A549 (cell line): ENCODE measurements around the gene SEC16B. TPM values are rescaled to one million over a fixed set of nuclear protein-coding genes. Genes with fewer than 3 reads are reported as not detected.

Experiments used
- ATAC-seq, 2 experiments: fragments of 200-7000 bp in 1 of 2; fragments of >200 bp in 1 of 2; cut with Nextera tagmentation in 1 of 2; cut with Tn5 transposase in 1 of 2; 3 replicates each; pipeline versions ENCODE4 v1.8.0 to v1.9.1; 2018 to 2020; ENCODE audit warnings: mild to moderate bottlenecking in 1 of 2, moderate library complexity in 1 of 2
- CTCF ChIA-PET: fragments of 300-600 bp; sonication (Branson Sonifier 250); formaldehyde crosslinking; extraction: SDS; loops from one replicate; lab custom pipeline; 2021; ENCODE audit warnings: antibody characterized with exemption, inconsistent platforms; lab: Yijun Ruan, JAX
- POLR2A ChIA-PET: fragments of 350-600 bp; formaldehyde crosslinking; extraction: SDS; loops from one replicate; lab custom pipeline; 2021; ENCODE audit warnings: antibody characterized with exemption, inconsistent platforms; lab: Yijun Ruan, JAX
- DNase-seq, 2 experiments: peaks; one replicate each; pipeline versions ENCODE4 v3.0.0 to v3.0.0-alpha.2; 2011 to 2016; ENCODE audit warnings: low read depth in 1 of 2, low spot score in 1 of 2
- FAIRE-seq: peaks from 2 replicates; lab custom pipeline; 2011; peaks lifted over from hg19 to GRCh38; lab: Jason Lieb, UNC
- H3K27ac ChIP-seq, 2 experiments: fragments of >200 bp; sonication (Bioruptor Twin); formaldehyde crosslinking; 3 replicates each; pipeline ENCODE4 v1.5.1; 2016 to 2017
- H3K4me1 ChIP-seq: fragments of >200 bp; sonication (Bioruptor Twin); formaldehyde crosslinking; 3 replicates; pipeline ENCODE4 v1.6.1; 2016
- H3K4me2 ChIP-seq: fragments of >200 bp; sonication (Bioruptor Twin); formaldehyde crosslinking; 3 replicates; pipeline ENCODE4 v1.6.1; 2016
- H3K4me3 ChIP-seq: fragments of >200 bp; sonication (Bioruptor Twin); formaldehyde crosslinking; 3 replicates; pipeline ENCODE4 v1.5.1; 2016
- H3K9me3 ChIP-seq: fragments of >200 bp; sonication (Bioruptor Twin); formaldehyde crosslinking; 3 replicates; pipeline ENCODE4 v1.6.1; 2016
- ATOH8 ChIP-seq: fragments of 250-450 bp; sonication (Bioruptor Pico); IDR thresholded peaks from 2 replicates; pipeline ENCODE4 v1.5.0; 2020; ENCODE audit warnings: low read depth, mild to moderate bottlenecking, moderate library complexity
- BHLHE40 ChIP-seq: IDR thresholded peaks from 2 replicates; pipeline ENCODE4 v1.6.1; 2012; ENCODE audit warnings: low read depth, low read length, inconsistent platforms
- CBX8 ChIP-seq: fragments of 200-600 bp; sonication (generic); IDR thresholded peaks from 2 replicates; pipeline ENCODE4 v1.6.1; 2016
- CTCF ChIP-seq: fragments of >200 bp; sonication (Bioruptor Twin); formaldehyde crosslinking; IDR thresholded peaks from 3 replicates; pipeline ENCODE4 v1.5.1; 2016
- EHMT2 ChIP-seq: fragments of 200-600 bp; sonication (generic); IDR thresholded peaks from 2 replicates; pipeline ENCODE4 v1.6.1; 2016; ENCODE audit warnings: antibody characterized with exemption, low read depth, mild to moderate bottlenecking, moderate library complexity
- EP300 ChIP-seq, 2 experiments: fragments of >200 bp; sonication (Bioruptor Twin); formaldehyde crosslinking; IDR thresholded peaks; 2 replicates in 1 of 2; 3 replicates in 1 of 2; pipeline ENCODE4 v1.6.1; 2016 to 2017
- ESRRA ChIP-seq: fragments of 150-350 bp; IDR thresholded peaks from 2 replicates; pipeline ENCODE4 v1.6.1; 2014; ENCODE audit warnings: mild to moderate bottlenecking, low read length, borderline replicate concordance
- FOXS1 ChIP-seq: fragments of 250-450 bp; sonication (Bioruptor Pico); IDR thresholded peaks from 2 replicates; pipeline ENCODE4 v1.5.0; 2020; ENCODE audit warnings: mild to moderate bottlenecking, moderate library complexity
- JUNB ChIP-seq: fragments of >200 bp; sonication (Bioruptor Twin); formaldehyde crosslinking; IDR thresholded peaks from 2 replicates; pipeline ENCODE4 v1.6.1; 2016
- KDM1A ChIP-seq: fragments of 200-600 bp; sonication (generic); IDR thresholded peaks from 2 replicates; pipeline ENCODE4 v1.6.1; 2016; ENCODE audit warnings: low read depth, mild to moderate bottlenecking
- KDM5A ChIP-seq: fragments of 200-600 bp; sonication (generic); IDR thresholded peaks from 2 replicates; pipeline ENCODE4 v1.6.1; 2016; ENCODE audit warnings: antibody characterized with exemption, mild to moderate bottlenecking
- MAFK ChIP-seq: fragments of 450-650 bp; IDR thresholded peaks from 2 replicates; pipeline ENCODE4 v1.6.1; 2014; ENCODE audit not compliant: partially characterized antibody
- MYC ChIP-seq: IDR thresholded peaks from 2 replicates; pipeline ENCODE4 v1.6.1; 2012; ENCODE audit warnings: mild to moderate bottlenecking, inconsistent platforms, low read length, improper control_type of control experiment, borderline replicate concordance
- NPAS2 ChIP-seq: fragments of 250-450 bp; sonication (Bioruptor Pico); IDR thresholded peaks from 2 replicates; pipeline ENCODE4 v1.8.0; 2022; ENCODE audit warnings: mild to moderate bottlenecking, moderate library complexity, borderline replicate concordance
- NR3C1 ChIP-seq: fragments of >200 bp; sonication (Bioruptor Twin); formaldehyde crosslinking; IDR thresholded peaks from 3 replicates; pipeline ENCODE4 v1.6.1; 2017
- PHF8 ChIP-seq: fragments of 200-600 bp; sonication (generic); IDR thresholded peaks from 2 replicates; pipeline ENCODE4 v1.6.1; 2016; ENCODE audit warnings: low read depth, mild to moderate bottlenecking, antibody characterized with exemption, moderate library complexity, borderline replicate concordance
- RARB ChIP-seq: fragments of 250-450 bp; sonication (Bioruptor Pico); IDR thresholded peaks from 2 replicates; pipeline ENCODE4 v1.8.0; 2021; ENCODE audit warnings: mild to moderate bottlenecking, moderate library complexity
- REST ChIP-seq: fragments of 200-600 bp; sonication (generic); IDR thresholded peaks from 2 replicates; pipeline ENCODE4 v1.6.1; 2016; ENCODE audit warnings: antibody characterized with exemption, mild to moderate bottlenecking, moderate library complexity
- RFX5 ChIP-seq: fragments of 450-650 bp; IDR thresholded peaks from 2 replicates; pipeline ENCODE4 v1.7.1; 2014; ENCODE audit warnings: antibody characterized with exemption, mild to moderate bottlenecking, moderate library complexity
- RNF2 ChIP-seq: fragments of 200-600 bp; sonication (generic); IDR thresholded peaks from 2 replicates; pipeline ENCODE4 v1.6.1; 2016; ENCODE audit warnings: low read depth, mild to moderate bottlenecking, antibody characterized with exemption, moderate library complexity, borderline replicate concordance
- ZC3H11A ChIP-seq: fragments of 450-650 bp; IDR thresholded peaks from 2 replicates; pipeline ENCODE4 v1.6.1; 2014; ENCODE audit warnings: antibody characterized with exemption, mild to moderate bottlenecking
- ZFP36 ChIP-seq: fragments of 450-650 bp; IDR thresholded peaks from 2 replicates; pipeline ENCODE4 v1.6.1; 2014; ENCODE audit warnings: borderline replicate concordance; ENCODE audit not compliant: partially characterized antibody
- ZNF302 ChIP-seq: fragments of 250-450 bp; sonication (Bioruptor Pico); IDR thresholded peaks from 2 replicates; pipeline ENCODE4 v1.9.0; 2021; ENCODE audit warnings: inconsistent platforms, mild to moderate bottlenecking, moderate library complexity
- ZSCAN20 ChIP-seq: fragments of 250-450 bp; sonication (Bioruptor Pico); IDR thresholded peaks from 2 replicates; pipeline ENCODE4 v1.8.0; 2022; ENCODE audit warnings: mild to moderate bottlenecking, moderate library complexity
- WGBS: methylation state at CpG from one replicate; pipeline ENCODE4 v1.1.6; 2017; ENCODE audit errors: missing lambda C conversion rate; 5-methylcytosine and 5-hydroxymethylcytosine counted together
- polyA plus RNA-seq, 4 experiments: library from polyadenylated mRNA; depleted of rRNA in 3 of 4; stranded (reverse); fragments of >200 nt; fragmentation: RNase III in 1 of 4; extraction: RNeasy Plus Mini Kit Qiagen cat#74134 plus additional on column Dnase treatment in 1 of 4; gene quantifications; 2 replicates in 3 of 4; 3 replicates in 1 of 4; pipeline ENCODE4 v1.2.3, GENCODE V29; 2011 to 2017
- TF ChIP-seq, protein P1 (sequence below): fragments of 150-350 bp; IDR thresholded peaks from 2 replicates; pipeline ENCODE4 v1.6.1; 2014; ENCODE audit warnings: low read depth, mild to moderate bottlenecking, low read length

Gene SEC16B
- polyA plus RNA-seq, 2 of the 4 experiments (the other 2 are of a cell fraction) = 1.3 to 2.6 TPM

- WGBS = 61% methylated on average over 7 of the region's 7 CpGs
- no peaks in the 10 kb centered on the region for H3K9me3 ChIP-seq
- no peak for TF ChIP-seq ZSCAN20 (CRISPR knock-in tag)
- TF ChIP-seq JUNB = no peak
- TF ChIP-seq ZFP36 = no peak
- no peak for TF ChIP-seq ZNF302 (CRISPR knock-in tag)
- no peak for TF ChIP-seq MYC
- no peak for TF ChIP-seq RARB (CRISPR knock-in tag)
- TF ChIP-seq, protein P1, sequence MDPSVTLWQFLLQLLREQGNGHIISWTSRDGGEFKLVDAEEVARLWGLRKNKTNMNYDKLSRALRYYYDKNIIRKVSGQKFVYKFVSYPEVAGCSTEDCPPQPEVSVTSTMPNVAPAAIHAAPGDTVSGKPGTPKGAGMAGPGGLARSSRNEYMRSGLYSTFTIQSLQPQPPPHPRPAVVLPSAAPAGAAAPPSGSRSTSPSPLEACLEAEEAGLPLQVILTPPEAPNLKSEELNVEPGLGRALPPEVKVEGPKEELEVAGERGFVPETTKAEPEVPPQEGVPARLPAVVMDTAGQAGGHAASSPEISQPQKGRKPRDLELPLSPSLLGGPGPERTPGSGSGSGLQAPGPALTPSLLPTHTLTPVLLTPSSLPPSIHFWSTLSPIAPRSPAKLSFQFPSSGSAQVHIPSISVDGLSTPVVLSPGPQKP = no peak
- no peak for TF ChIP-seq EHMT2
- no peak for TF ChIP-seq MAFK
- TF ChIP-seq ZC3H11A = no peak
- ATAC-seq (no peak), FAIRE-seq (no peak), DNase-seq (no peak)
- POLR2A ChIA-PET = no interaction called here
- H3K27ac ChIP-seq = no peak overlapping the region
- H3K4me3 ChIP-seq = no peak overlapping the region
- no peak overlapping the region for H3K4me2 ChIP-seq
- CTCF ChIA-PET = interaction anchor here (0.7 to 2.2 kb wide), 10 partner anchors 9 to 353 kb away, joined by 3 to 8 read pairs (median 4); no protein-coding TSS in a partner anchor
- peaks cover 5% of the 10 kb centered on the region; the same call in 2 of the 3 replicates for H3K4me1 ChIP-seq
Measured at GRCh38 chr1:177958092-177958491, 11.8 kb downstream of the SEC16B start.

- Histone ChIP-seq H3K4me3 (no peak overlapping the region), H3K4me1 (no peaks in the 10 kb centered on the region), H3K9me3 (no peaks in the 10 kb centered on the region), H3K27ac (no peak overlapping the region), H3K4me2 (no peak overlapping the region)
- ChIA-PET CTCF (interaction anchor here (0.6 to 2.2 kb wide), 4 partner anchors 8 to 345 kb away, joined by 3 to 17 read pairs (median 3); no protein-coding TSS in a partner anchor), POLR2A (no interaction called here)
- 97% methylated on average over 2 of the region's 2 CpGs for WGBS
- no peak for FAIRE-seq
- ATAC-seq = no peak
- no peak for TF ChIP-seq CBX8
- no peak for TF ChIP-seq KDM5A
- TF ChIP-seq PHF8 = no peak
- no peak for TF ChIP-seq RARB (CRISPR knock-in tag)
- no peak for TF ChIP-seq RNF2
- no peak for TF ChIP-seq EP300 (IDR thresholded peaks at IDR 0.05)
- TF ChIP-seq ATOH8 (CRISPR knock-in tag) = no peak
- no peak for TF ChIP-seq REST
- no peak for TF ChIP-seq CTCF
- TF ChIP-seq JUNB = no peak
- no peak for TF ChIP-seq MYC
- no peak for TF ChIP-seq RFX5
- no peak for TF ChIP-seq ZSCAN20 (CRISPR knock-in tag)
- TF ChIP-seq ESRRA = no peak
- TF ChIP-seq MAFK = no peak
- no peak for TF ChIP-seq FOXS1
- TF ChIP-seq NPAS2 (CRISPR knock-in tag) = no peak
- TF ChIP-seq BHLHE40 = no peak
- TF ChIP-seq KDM1A = no peak
- no peak for TF ChIP-seq NR3C1
- no peak for DNase-seq
Measured at GRCh38 chr1:177954076-177954475, 15.8 kb downstream of the SEC16B start.
